Smooth muscle cell (in vitro differentiated cells): ENCODE measurements around the gene OBSCN. TPM values are rescaled to one million over a fixed set of nuclear protein-coding genes. Genes with fewer than 3 reads are reported as not detected.

Source experiments
- DNase-seq: peaks from one replicate; lab custom pipeline; 2025; ENCODE audit not compliant: unreplicated experiment; lab: John Stamatoyannopoulos, UW
- H2AFZ ChIP-seq: fragments of 200-600 bp; sonication (generic); 2 replicates; pipeline ENCODE4 v1.6.0; 2016; ENCODE audit warnings: antibody characterized with exemption, low read depth, mild to moderate bottlenecking
- H3F3A ChIP-seq: fragments of 200-600 bp; sonication (generic); 2 replicates; pipeline ENCODE4 v1.6.0; 2017; ENCODE audit warnings: antibody characterized with exemption, low read depth
- H3K27ac ChIP-seq: fragments of 200-600 bp; sonication (generic); 2 replicates; pipeline ENCODE4 v1.5.1; 2016; ENCODE audit warnings: low read depth, mild to moderate bottlenecking
- H3K27me3 ChIP-seq: fragments of 200-600 bp; sonication (generic); 2 replicates; pipeline ENCODE4 v1.6.1; 2016; ENCODE audit warnings: low read depth, mild to moderate bottlenecking
- H3K36me3 ChIP-seq: fragments of 200-600 bp; sonication (generic); 2 replicates; pipeline ENCODE4 v1.5.1; 2016; ENCODE audit warnings: low read depth
- H3K4me1 ChIP-seq: fragments of 200-600 bp; sonication (generic); 2 replicates; pipeline ENCODE4 v1.5.1; 2016; ENCODE audit warnings: low read depth
- H3K4me2 ChIP-seq: fragments of 200-600 bp; sonication (generic); 2 replicates; pipeline ENCODE4 v1.6.0; 2016; ENCODE audit warnings: mild to moderate bottlenecking
- H3K4me3 ChIP-seq: fragments of 200-600 bp; sonication (generic); 2 replicates; pipeline ENCODE4 v1.5.1; 2016; ENCODE audit warnings: mild to moderate bottlenecking
- H3K79me2 ChIP-seq: fragments of 200-600 bp; sonication (generic); 2 replicates; pipeline ENCODE4 v1.6.0; 2016; ENCODE audit warnings: low read depth, mild to moderate bottlenecking
- H3K9ac ChIP-seq: fragments of 200-600 bp; sonication (generic); 2 replicates; pipeline ENCODE4 v1.6.0; 2016; ENCODE audit warnings: low read depth
- H3K9me3 ChIP-seq: fragments of 200-600 bp; sonication (generic); replicated peaks from 2 replicates; pipeline ENCODE4 v1.5.1; 2016; ENCODE audit warnings: low read depth
- H4K20me1 ChIP-seq: fragments of 200-600 bp; sonication (generic); 2 replicates; pipeline ENCODE4 v1.6.0; 2016; ENCODE audit warnings: low read depth
- WGBS: methylation state at CpG from one replicate; pipeline ENCODE4 v1.1.7; 2016; ENCODE audit warnings: low lambda C conversion rate; 5-methylcytosine and 5-hydroxymethylcytosine counted together
- polyA plus RNA-seq: library from polyadenylated mRNA; unstranded; fragments of >200 nt; fragmentation: Nextera tagmentation; extraction: Ambion mirVana; gene quantifications from 2 replicates; pipeline ENCODE4 v1.2.1, GENCODE V29; 2016
- total RNA-seq: library from RNA; depleted of rRNA; stranded (reverse); fragments of >200 nt; gene quantifications from 2 replicates; pipeline ENCODE4 v1.2.3, GENCODE V29; 2014
- TF ChIP-seq, protein P1 (sequence below): fragments of 200-600 bp; sonication (generic); IDR thresholded peaks from 2 replicates; pipeline ENCODE4 v1.5.1; 2017; ENCODE audit warnings: borderline replicate concordance, mild to moderate bottlenecking, antibody characterized with exemption; ENCODE audit not compliant: insufficient read depth, poor library complexity, severe bottlenecking

OBSCN gene
- total and polyA plus RNA-seq, 2 experiments from 2014 or later = 3.8 to 10.6 TPM

DNA sequence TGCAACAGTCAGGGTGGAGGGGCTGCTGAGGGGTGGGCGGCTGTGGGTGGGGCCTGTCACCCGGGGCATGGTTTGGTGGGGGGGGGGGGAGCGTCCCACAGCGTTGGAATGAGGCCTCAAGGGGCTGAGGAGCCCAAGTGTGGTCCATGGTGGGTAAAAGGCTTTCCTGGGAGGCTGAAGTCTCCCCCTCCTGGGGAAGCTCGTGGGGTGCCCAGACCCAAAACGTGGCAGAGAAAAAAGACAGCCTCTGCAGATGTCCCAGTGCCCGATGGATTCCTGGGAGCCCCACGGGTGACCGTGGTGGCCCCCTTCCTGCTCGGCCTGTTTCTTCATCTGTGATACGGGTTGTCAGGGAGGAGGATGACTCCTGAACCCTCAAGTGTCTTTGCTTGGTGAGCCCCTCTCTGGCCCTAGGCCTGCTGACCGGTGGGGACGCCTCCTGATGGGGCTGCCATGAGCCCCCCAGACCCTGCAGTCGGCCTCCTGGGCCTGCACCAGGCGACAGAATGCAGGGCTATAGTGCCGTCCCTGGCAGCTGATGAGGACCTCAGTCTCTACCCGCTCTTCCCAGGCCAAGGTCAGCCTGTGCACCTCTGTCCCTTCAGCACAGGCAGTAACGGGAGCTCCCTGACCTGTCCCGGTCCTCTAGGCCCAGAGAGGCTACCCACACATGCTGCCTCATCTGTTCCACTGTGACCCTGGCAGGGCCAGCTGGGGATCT, 1.1 kb downstream of the OBSCN start:
- H3K79me2 ChIP-seq = no peaks in the 10 kb centered on the region
- WGBS = 88% methylated on average over 15 of the region's 19 CpGs
- no peak overlapping the region for H3K4me3 ChIP-seq
- no peak overlapping the region for H3K27ac ChIP-seq
- H3K4me2 ChIP-seq = no peak overlapping the region
- H3K9ac ChIP-seq = no peak overlapping the region
- H3K27me3 ChIP-seq = no peaks in the 10 kb centered on the region
- no peaks in the 10 kb centered on the region for H3K4me1 ChIP-seq
- no peaks in the 10 kb centered on the region for H3K36me3 ChIP-seq
- H4K20me1 ChIP-seq = no peaks in the 10 kb centered on the region
- H2AFZ ChIP-seq = no peak overlapping the region
- H3K9me3 ChIP-seq = no peaks in the 10 kb centered on the region
- TF ChIP-seq, protein P1, sequence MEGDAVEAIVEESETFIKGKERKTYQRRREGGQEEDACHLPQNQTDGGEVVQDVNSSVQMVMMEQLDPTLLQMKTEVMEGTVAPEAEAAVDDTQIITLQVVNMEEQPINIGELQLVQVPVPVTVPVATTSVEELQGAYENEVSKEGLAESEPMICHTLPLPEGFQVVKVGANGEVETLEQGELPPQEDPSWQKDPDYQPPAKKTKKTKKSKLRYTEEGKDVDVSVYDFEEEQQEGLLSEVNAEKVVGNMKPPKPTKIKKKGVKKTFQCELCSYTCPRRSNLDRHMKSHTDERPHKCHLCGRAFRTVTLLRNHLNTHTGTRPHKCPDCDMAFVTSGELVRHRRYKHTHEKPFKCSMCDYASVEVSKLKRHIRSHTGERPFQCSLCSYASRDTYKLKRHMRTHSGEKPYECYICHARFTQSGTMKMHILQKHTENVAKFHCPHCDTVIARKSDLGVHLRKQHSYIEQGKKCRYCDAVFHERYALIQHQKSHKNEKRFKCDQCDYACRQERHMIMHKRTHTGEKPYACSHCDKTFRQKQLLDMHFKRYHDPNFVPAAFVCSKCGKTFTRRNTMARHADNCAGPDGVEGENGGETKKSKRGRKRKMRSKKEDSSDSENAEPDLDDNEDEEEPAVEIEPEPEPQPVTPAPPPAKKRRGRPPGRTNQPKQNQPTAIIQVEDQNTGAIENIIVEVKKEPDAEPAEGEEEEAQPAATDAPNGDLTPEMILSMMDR = no peak
- H3F3A ChIP-seq = no peaks in the 10 kb centered on the region
- no peak for DNase-seq

DNA sequence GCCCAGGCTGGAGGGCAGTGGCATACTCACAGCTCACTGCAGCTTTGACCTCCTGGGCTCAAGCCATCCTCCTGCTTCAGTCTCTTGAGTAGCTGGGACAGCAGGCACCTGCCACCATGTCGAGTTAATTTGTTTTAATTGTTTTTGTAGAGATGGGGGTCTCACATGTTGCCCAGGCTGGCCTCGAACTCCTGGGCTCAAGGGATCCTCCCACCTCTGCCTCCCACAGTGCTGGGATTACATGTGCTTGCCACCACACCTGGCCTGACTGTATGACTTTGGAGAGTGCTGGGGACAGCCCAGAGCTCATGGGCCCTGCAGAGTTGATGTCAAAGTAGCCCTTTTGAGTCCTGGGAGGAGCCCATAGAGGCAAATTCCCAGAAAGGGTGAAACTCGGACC, 1.8 kb downstream of the OBSCN start:
- Histone ChIP-seq H4K20me1 (peaks cover 5% of the 10 kb centered on the region), H3K36me3 (no peaks in the 10 kb centered on the region), H3K4me3 (no peak overlapping the region), H3K9ac (no peak overlapping the region), H2AFZ (no peak overlapping the region), H3K4me1 (no peaks in the 10 kb centered on the region), H3K79me2 (no peaks in the 10 kb centered on the region), H3K27me3 (no peaks in the 10 kb centered on the region), H3K4me2 (no peak overlapping the region), H3F3A (no peaks in the 10 kb centered on the region), H3K9me3 (no peaks in the 10 kb centered on the region), H3K27ac (no peak overlapping the region)
- 96% methylated on average over 3 of the region's 3 CpGs for WGBS
- DNase-seq = no peak
- TF ChIP-seq, protein P1 = no peak

DNA sequence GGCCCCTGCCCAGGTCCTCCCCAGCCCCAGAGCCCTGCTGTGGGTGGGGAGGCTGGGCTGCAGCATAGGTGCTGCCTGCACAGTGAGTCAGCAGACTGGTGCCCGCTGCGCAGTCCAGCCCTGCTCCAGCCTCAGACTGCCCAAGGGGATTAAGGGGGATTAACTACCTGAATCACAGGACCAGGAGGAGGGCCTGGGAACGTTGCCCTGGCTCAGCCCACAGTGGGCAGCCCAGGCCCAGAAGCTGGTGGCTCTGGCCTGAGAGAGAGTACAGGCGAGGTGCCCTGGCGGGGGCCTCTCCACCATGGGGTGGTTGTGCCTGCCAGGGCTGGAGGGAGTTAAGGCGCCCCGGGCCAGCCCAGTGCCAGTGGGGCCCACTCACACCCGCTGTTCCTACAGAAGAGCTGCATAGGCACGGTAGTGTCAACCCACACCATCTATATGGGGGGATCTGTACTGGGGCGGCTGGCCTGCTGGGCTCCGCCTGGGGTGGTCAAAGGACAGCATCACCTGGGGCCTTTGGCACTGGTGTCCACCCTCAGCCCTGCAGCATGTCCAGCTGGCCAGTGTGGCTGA, 2.3 kb downstream of the OBSCN start:
- no peak for DNase-seq
- peaks cover 8% of the 10 kb centered on the region for H4K20me1 ChIP-seq
- H3K9ac ChIP-seq = no peak overlapping the region
- TF ChIP-seq, protein P1 = no peak
- H3F3A ChIP-seq = no peaks in the 10 kb centered on the region
- H3K4me1 ChIP-seq = no peaks in the 10 kb centered on the region
- no peak overlapping the region for H2AFZ ChIP-seq
- 82% methylated on average over 10 of the region's 11 CpGs for WGBS
- no peak overlapping the region for H3K4me2 ChIP-seq
- no peaks in the 10 kb centered on the region for H3K27me3 ChIP-seq
- no peaks in the 10 kb centered on the region for H3K9me3 ChIP-seq
- H3K36me3 ChIP-seq = no peaks in the 10 kb centered on the region
- H3K27ac ChIP-seq = no peak overlapping the region
- H3K4me3 ChIP-seq = no peak overlapping the region
- H3K79me2 ChIP-seq = no peaks in the 10 kb centered on the region
